Suppressor macrophage (primary cell): ENCODE results near the gene TNFSF11.
"Not testable (repeated sequence)": the region's sequence is repeated elsewhere in the genome, so short reads cannot be mapped to it uniquely, and the experiment has no call there.

Experiments used
- DNase-seq, 4 experiments: peaks; one replicate each; pipeline ENCODE4 v3.0.0-alpha.2; 2020 to 2022
- total RNA-seq, 17 experiments: gene quantifications; one replicate each; lab custom pipeline; 2026; ENCODE audit warnings: mixed read lengths in 6 of 17, inconsistent platforms in 3 of 17; lab: John Stamatoyannopoulos, UW

TNFSF11 gene
- 0 to 0.77 (median 0) reads per million in 17 experiments for total RNA-seq

DNA sequence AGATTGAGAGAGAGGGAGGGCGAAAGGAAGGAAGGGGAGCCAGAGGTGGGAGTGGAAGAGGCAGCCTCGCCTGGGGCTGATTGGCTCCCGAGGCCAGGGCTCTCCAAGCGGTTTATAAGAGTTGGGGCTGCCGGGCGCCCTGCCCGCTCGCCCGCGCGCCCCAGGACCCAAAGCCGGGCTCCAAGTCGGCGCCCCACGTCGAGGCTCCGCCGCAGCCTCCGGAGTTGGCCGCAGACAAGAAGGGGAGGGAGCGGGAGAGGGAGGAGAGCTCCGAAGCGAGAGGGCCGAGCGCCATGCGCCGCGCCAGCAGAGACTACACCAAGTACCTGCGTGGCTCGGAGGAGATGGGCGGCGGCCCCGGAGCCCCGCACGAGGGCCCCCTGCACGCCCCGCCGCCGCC lies at the start of gene TNFSF11:
TSS of gene TNFSF11 (plus strand) at position 142 of the 400 bp plus-strand sequence. CDS start at position 294, 152 bp downstream.
- no peak for DNase-seq

DNA sequence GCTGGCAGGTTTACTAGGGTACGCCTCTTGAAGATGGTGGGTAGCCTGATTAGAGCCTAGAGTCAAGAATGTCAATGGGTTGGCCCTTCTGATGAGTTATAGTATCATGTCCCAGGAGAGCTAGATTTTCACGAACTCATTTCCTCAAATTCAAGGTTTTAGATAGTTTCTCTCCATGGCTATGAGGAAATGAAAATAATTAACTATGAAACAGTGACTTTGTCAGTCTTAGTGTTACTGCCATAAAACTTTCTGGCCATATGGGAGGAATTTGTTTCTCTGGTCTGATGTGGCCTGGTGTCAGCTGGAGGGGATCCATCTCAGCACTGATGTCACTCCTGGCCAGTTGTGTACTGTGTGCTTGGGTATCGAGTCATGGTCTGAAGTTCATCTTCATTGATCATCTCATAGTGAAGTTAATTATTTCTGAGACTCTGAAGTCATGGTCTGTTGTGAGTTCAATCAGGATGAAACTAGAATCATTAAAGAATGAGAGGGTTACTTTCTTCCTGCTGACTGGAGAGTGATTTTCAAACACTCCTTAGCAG lies 49.4 kb upstream of the TNFSF11 start:
- peak in 2 of 4 experiments; percentile 17 to 43 for DNase-seq

- DNase-seq: no peak
Observed at GRCh38 chr13:42525035-42525504, 48.9 kb upstream of the TNFSF11 start.

- no peak for DNase-seq
Observed at GRCh38 chr13:42526276-42526675, 47.7 kb upstream of the TNFSF11 start.

DNA sequence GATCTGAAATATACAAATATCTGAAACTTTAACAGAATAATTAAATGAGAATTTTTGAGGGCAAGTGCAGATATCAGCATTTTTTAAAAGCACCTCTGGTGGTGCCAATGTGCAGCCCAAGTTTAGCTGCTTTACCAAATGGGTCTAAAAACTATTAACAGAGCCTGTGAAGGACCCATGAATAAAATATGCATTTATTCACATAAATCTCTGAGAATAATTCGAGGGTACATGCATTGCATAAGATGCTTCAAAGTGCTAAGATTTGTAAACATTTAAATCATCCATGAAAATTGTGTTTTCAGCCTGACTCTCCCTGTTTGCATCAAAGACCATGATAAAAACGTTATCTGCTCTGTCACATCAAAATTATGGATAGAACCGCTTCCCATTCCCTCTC lies 47.1 kb upstream of the TNFSF11 start:
- DNase-seq: no peak

- DNase-seq: peak; percentile 23 to 75 (median 50)
Observed at GRCh38 chr13:42532561-42533335, 41.2 kb upstream of the TNFSF11 start.

DNA sequence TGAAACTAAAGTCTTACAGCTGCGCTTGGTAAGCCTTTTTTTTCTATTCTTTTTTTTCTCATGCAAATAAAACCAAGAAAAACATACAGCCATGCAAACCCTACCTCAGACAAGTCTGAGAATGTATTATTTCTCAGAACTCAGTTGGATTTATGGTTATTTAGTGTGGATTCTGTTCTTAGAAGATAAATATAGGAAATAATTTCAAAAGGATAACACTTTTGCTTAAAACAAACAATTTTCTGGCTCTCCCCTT lies 40.7 kb upstream of the TNFSF11 start:
- DNase-seq: no peak

DNA sequence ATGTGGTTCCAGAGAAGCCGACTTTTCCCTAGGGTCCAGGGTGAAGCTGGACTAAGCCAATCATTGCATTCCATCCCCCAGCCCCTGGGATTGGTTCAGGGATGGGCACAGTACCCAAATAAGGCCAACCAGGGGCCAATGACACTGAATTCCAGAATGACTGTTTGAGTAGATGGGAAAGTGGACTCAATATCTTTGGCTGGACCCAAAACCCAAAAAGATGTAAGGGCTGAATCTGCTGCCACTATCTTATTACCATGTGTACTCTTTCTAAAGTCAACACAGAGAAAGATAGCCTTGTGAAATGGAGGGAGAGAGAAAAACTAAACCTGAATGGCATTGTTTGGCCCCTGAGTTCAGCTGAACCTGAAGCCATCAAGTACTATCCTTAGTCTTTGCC lies 39.2 kb upstream of the TNFSF11 start:
- DNase-seq: no peak

- no peak for DNase-seq
Observed at GRCh38 chr13:42538996-42539395, 35.0 kb upstream of the TNFSF11 start.

DNA sequence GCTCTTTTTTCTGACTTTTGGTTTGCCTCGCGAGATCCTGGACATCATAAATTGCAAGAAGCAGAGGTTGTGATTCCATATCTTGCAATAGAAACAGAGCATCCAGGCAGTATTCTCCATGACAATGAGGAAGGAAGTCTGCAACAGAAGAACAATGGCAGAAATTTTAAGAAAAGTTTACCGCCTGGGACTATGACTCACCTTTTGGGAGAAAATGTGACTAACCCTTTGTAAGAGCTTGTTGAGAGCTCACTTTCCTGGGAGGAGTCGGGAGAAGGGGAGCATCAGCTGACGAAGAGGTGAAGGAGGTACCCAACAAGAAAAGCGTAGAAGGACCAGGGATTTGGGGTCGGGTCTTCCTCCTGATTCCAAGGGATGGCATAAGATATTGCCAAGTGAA lies 34.3 kb upstream of the TNFSF11 start:
- peak in 2 of 4 experiments; percentile 19 to 40 for DNase-seq

GRCh38 chr13:42543215-42543797 lies 30.6 kb upstream of the TNFSF11 start:
- DNase-seq: no peak

GRCh38 chr13:42544246-42544926 lies 29.6 kb upstream of the TNFSF11 start:
- peak; percentile 50 to 86 (median 70) for DNase-seq

- DNase-seq: no peak
Observed at GRCh38 chr13:42545842-42546241, 28.1 kb upstream of the TNFSF11 start.

DNA sequence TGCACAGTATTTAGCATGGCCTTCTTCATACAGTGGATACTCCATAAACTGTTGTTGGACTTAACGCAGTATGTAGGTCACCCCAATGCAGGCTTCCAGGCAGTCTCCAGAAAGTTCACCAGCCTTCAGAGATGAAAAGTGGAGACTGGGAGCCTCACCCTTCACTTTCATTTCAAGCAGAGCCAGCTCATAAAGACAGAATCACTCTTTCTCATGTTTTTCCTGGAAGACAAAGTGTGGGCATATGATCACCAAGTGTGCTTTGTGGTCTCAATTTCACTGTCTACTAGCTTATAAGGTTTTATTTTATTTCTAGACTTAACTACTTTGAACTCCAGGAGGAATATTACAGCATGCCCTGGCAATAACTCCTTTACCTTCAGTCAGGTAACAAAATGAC lies 26.3 kb upstream of the TNFSF11 start:
- DNase-seq: no peak

DNA sequence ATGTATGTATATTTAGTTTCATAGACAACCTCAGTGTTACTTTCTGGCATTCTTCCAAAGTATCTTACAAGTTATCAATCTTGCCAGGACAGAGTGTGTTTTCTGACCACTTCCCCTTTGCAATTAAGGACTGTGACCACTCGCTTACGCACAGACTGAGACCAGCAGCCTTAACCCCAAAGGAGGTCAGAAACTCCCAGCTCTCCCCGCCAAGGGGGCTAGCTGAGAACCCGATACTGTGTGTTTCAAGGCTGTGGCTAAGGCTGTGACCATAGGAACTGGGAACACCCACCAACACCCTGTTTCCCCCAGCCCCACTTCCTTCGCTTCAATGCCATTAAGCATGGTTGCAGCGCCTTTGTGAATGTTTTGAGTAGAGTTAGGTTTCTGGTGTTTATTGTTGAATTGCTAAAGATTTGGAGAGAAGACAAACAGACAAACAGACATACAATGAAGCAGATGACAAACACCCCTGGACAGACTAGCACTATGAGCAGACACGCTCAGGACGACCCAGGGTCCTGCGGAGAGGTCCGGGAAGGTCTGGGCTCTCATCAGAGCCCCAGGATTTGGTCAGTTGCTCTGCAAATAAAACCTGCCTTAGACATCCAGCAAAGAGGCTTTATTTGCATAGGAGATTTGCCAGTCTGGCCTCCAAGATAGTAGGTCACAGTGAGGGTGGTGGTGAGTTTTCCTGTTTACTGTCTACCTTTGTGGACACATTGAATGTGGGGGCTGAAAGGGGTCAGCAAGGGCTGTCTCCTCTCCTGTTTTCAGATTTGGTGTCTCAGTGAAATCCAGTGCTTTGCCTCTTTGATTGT lies 25.0 kb upstream of the TNFSF11 start:
- DNase-seq: peak; percentile 82 to 95 (median 86)

DNA sequence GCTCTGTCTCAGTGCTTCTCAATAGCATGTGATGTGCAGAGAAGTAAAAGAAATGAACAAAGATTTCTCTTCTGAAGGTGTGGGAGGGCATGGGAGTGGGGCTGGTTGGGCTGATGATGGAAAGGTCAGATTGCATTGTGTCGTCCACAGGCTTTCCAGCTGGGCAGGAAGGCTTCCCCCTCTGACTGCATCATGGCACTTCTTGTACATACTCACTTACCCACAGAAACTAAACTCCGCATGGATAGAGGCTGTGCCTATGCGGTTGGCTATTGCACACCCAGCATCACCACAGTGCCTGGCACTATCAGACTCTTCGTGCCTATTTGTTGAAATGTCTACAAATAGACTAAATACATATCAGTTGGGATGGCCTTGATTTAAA lies 24.4 kb upstream of the TNFSF11 start:
- peak; percentile 57 to 84 (median 66) for DNase-seq

DNA sequence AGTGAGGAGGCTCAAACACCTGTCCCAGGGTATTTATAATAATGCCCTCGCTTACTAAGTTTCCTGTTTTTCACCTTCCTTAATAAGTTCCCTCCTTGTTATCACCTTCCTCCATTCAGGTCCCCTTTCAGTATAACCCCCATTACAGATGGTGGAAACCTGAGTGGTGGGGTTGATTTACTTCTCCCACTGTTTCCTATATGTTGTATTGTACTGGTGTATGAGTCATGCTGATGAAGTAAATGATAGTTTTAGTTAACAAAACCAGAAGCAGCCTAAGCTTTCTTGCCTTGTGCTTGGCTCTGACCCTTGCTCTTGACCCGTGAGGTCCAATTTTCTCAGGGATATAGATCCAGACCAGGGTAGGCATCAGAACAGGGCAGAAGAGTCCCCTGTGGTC lies 22.3 kb upstream of the TNFSF11 start:
- no peak for DNase-seq

- no peak for DNase-seq
Observed at GRCh38 chr13:42553098-42554046, 20.6 kb upstream of the TNFSF11 start.

- no peak for DNase-seq
Observed at GRCh38 chr13:42559057-42559456, 14.9 kb upstream of the TNFSF11 start.

GRCh38 chr13:42559573-42560218 lies 14.3 kb upstream of the TNFSF11 start:
- DNase-seq: not testable (repeated sequence)

DNA sequence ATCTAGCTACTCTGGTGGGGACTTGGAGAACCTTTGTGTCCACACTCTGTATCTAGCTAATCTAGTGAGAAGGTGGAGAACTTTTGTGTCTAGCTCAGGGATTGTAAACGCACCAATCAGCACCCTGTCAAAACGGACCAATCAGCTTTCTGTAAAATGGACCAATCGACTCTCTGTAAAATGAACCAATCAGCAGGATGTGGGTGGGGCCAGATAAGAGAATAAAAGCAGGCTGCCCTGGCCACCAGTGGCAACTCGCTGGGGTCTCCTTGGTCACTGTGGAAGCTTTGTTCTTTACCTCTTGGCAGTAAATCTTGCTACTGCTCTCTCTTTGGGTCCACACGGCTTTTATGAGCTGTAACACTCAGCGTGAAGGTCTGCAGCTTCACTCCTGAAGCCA lies 13.6 kb upstream of the TNFSF11 start:
- DNase-seq: not testable (repeated sequence)
